Right lobe of liver (tissue), 4 donors: ENCODE measurements around the gene DIS3L2.

ENCODE experiments used
- POLR2A ChIP-seq: fragments of 450-650 bp; IDR thresholded peaks from one replicate; pipeline ENCODE4 v1.6.1; 2017; ENCODE audit warnings: antibody characterized with exemption, mild to moderate bottlenecking
- TF ChIP-seq, protein P1 (sequence below), 4 donors: fragments of 200-600 bp in 3 of 4; fragments of 450-650 bp in 1 of 4; IDR thresholded peaks; one replicate each; pipeline versions ENCODE4 v1.5.1 to v1.8.0; 2016 to 2022; ENCODE audit warnings: antibody characterized with exemption in 4 of 4, mild to moderate bottlenecking in 2 of 4
- donor health status: DM: no; HTN: no; CAD: no.
- donor health status: DM: no; HTN: no; CAD: no.
- donor health status: DM: no; HTN: yes; CAD: no.

DNA sequence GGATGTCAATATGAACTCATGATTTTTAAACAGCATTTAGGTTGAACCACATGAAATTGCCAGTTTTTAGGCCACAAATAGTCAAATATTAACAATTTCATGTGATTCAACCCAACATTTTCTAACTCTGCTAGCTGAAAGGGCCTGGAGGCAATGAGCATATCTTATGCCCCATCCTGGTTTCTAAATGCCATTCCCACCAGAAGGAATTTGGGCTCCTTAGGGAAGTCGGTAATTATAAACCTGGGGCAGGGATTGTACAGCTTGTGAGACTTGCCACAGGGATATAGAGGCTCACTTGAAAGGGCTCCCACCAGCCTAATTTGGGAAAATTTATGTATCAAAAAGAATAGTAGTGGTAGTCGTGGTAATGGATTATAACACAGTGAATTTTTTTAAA lies 238.7 kb downstream of the DIS3L2 start:
- TF ChIP-seq, protein P1, sequence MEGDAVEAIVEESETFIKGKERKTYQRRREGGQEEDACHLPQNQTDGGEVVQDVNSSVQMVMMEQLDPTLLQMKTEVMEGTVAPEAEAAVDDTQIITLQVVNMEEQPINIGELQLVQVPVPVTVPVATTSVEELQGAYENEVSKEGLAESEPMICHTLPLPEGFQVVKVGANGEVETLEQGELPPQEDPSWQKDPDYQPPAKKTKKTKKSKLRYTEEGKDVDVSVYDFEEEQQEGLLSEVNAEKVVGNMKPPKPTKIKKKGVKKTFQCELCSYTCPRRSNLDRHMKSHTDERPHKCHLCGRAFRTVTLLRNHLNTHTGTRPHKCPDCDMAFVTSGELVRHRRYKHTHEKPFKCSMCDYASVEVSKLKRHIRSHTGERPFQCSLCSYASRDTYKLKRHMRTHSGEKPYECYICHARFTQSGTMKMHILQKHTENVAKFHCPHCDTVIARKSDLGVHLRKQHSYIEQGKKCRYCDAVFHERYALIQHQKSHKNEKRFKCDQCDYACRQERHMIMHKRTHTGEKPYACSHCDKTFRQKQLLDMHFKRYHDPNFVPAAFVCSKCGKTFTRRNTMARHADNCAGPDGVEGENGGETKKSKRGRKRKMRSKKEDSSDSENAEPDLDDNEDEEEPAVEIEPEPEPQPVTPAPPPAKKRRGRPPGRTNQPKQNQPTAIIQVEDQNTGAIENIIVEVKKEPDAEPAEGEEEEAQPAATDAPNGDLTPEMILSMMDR (IDR thresholded peaks at IDR 0.05), result no peak
- TF ChIP-seq POLR2A, result no peak
